ENCODE results near the gene SNX3.

GRCh38 chr6:108275976-108276375 is 15.1 kb upstream of the SNX3 start:
- TF ChIP-seq EP300 (IDR thresholded peaks at IDR 0.05) (no peak), POLR2A (IDR thresholded peaks at IDR 0.05) (no peak), CTCF (IDR thresholded peaks at IDR 0.05) (no peak)
